ENCODE measurements around the gene CEP97. TPM values are rescaled to one million over a fixed set of nuclear protein-coding genes. Genes with fewer than 3 reads are reported as not detected.

Gene CEP97
- total and polyA plus RNA-seq, 2 donors (not counting 1 experiment from before 2014, with no cell fraction given) = 2.1 to 15.4 TPM

DNA sequence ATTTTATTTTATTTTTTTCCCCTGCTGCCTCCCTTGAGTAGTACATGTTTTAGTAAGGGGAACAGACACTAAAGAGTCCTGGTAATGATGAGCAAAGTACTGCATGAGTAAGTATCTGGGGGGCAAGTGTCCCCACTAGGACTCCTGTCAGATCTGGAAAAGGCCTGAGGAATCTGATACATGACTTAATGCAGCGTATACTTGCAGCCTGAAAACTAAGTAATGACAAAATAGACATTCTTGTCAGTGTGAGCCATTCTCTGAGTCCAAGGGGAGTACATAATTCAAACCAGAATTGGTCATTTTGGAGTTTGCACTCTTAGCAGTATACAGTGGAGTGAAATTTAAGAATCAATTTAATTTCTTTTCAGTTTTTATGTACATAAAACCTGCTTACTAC is 82.1 kb downstream of the CEP97 start:
- Histone ChIP-seq H3K9me3 (ENCODE audit: control extremely low read depth in 1 of 3, control insufficient read depth in 2 of 3, insufficient read depth in 1 of 3, low read length in 2 of 3) (no peaks in the 10 kb centered on the region), H3K4me2 (replicated peaks; ENCODE audit: low read depth, low read length, poor library complexity, severe bottlenecking) (no peak overlapping the region), H3K27me3 (replicated peaks in 1 of 4; ENCODE audit: control extremely low read depth in 1 of 4, control insufficient read depth in 3 of 4, insufficient read depth in 4 of 4, low read length in 3 of 4) (no peaks in the 10 kb centered on the region), H3K79me2 (ENCODE audit: control insufficient read depth, insufficient read depth, low read length) (peaks cover 6% of the 10 kb centered on the region), H3K27ac (ENCODE audit: low read length in 2 of 2) (no peak overlapping the region), H2AFZ (ENCODE audit: insufficient read depth, low read depth, low read length, poor library complexity, severe bottlenecking) (no peak overlapping the region), H3K36me3 (replicated peaks in 1 of 2; ENCODE audit: control extremely low read depth in 1 of 2, control insufficient read depth in 1 of 2, extremely low read depth in 1 of 2, insufficient read depth in 2 of 2, low read length in 1 of 2) (peaks cover under 1 to 27% of the 10 kb centered on the region in 2 experiments), H3K9ac (ENCODE audit: low read length) (no peak overlapping the region), H3K4me3 (ENCODE audit: control extremely low read depth in 1 of 5, extremely low read depth in 1 of 5, insufficient read depth in 1 of 5, low read depth in 2 of 5, low read length in 4 of 5) (no peak overlapping the region), H3K4me1 (ENCODE audit: control insufficient read depth in 2 of 2, insufficient read depth in 2 of 2, low read length in 2 of 2) (peaks cover 0 to 7% of the 10 kb centered on the region in 2 donors), H4K20me1 (ENCODE audit: control insufficient read depth, insufficient read depth, low read length, poor library complexity, severe bottlenecking) (no peaks in the 10 kb centered on the region)
- no peak overlapping the region for H3K27ac Mint-ChIP-seq
- intact Hi-C loops (cut with micrococcal nuclease) = no loop called here
- ChIA-PET CTCF (interaction anchor here (1.7 to 20.1 kb wide), 8 partner anchors 5 to 733 kb away, joined by 5 to 1306 read pairs (median 22); partner anchors contain the start of genes NFKBIZ and NXPE3), POLR2A (no interaction called here)
- H3K27me3 Mint-ChIP-seq = no peaks in the 10 kb centered on the region
- no peak overlapping the region for H3K4me3 Mint-ChIP-seq
- no peak for DNase-seq
- no peaks in the 10 kb centered on the region for H3K9me3 Mint-ChIP-seq (ENCODE audit: insufficient read depth)
- H3K4me1 Mint-ChIP-seq = peaks cover 16% of the 10 kb centered on the region
- WGBS (ENCODE audit: insufficient coverage) = 100% methylated on average over 1 of the region's 1 CpG
- TF ChIP-seq EZH2 (IDR thresholded peaks at IDR 0.05; ENCODE audit: borderline replicate concordance, insufficient read depth, low read depth, low read length, poor library complexity, severe bottlenecking) (no peak), CTCF (IDR thresholded peaks at IDR 0.05) (no peak)
- ATAC-seq (ENCODE audit: low read depth) = no peak

- H3K27ac Mint-ChIP-seq = no peak overlapping the region
- no peak for ATAC-seq (ENCODE audit: low read depth)
These were observed 83.5 kb downstream of the CEP97 start for GRCh38 chr3:101807888-101808287.

More at GRCh38 chr3:101807888-101808287, 83.5 kb downstream of the CEP97 start:
- intact Hi-C loops (cut with micrococcal nuclease) = loop anchor here (2.0 kb wide), 1 partner anchor 729 kb away; no protein-coding TSS in a partner anchor
- ChIA-PET POLR2A (no interaction called here), CTCF (interaction anchor here (1.2 to 20.1 kb wide), 14 partner anchors 10 to 731 kb away, joined by 3 to 1306 read pairs (median 6); no protein-coding TSS in a partner anchor)
- DNase-seq = no peak
- TF ChIP-seq CTCF (IDR thresholded peaks at IDR 0.05) (no peak), EZH2 (IDR thresholded peaks at IDR 0.05; ENCODE audit: borderline replicate concordance, insufficient read depth, low read depth, low read length, poor library complexity, severe bottlenecking) (no peak)
- H3K27me3 Mint-ChIP-seq = no peaks in the 10 kb centered on the region
- no peak overlapping the region for H3K27ac ChIP-seq (ENCODE audit: low read length in 2 of 2)
- H3K4me1 Mint-ChIP-seq = peaks cover 16% of the 10 kb centered on the region
- no peaks in the 10 kb centered on the region for H3K9me3 ChIP-seq (ENCODE audit: control extremely low read depth in 1 of 3, control insufficient read depth in 2 of 3, insufficient read depth in 1 of 3, low read length in 2 of 3)
- H3K4me3 ChIP-seq (ENCODE audit: control extremely low read depth in 1 of 5, extremely low read depth in 1 of 5, insufficient read depth in 1 of 5, low read depth in 2 of 5, low read length in 4 of 5) = no peak overlapping the region
- H3K4me3 Mint-ChIP-seq = no peak overlapping the region
- no peaks in the 10 kb centered on the region for H3K9me3 Mint-ChIP-seq (ENCODE audit: insufficient read depth)
- no peaks in the 10 kb centered on the region for H3K27me3 ChIP-seq (replicated peaks in 1 of 4; ENCODE audit: control extremely low read depth in 1 of 4, control insufficient read depth in 3 of 4, insufficient read depth in 4 of 4, low read length in 3 of 4)
- no peaks in the 10 kb centered on the region for H4K20me1 ChIP-seq (ENCODE audit: control insufficient read depth, insufficient read depth, low read length, poor library complexity, severe bottlenecking)
- peaks cover 6% of the 10 kb centered on the region for H3K79me2 ChIP-seq (ENCODE audit: control insufficient read depth, insufficient read depth, low read length)
- no peak overlapping the region for H3K9ac ChIP-seq (ENCODE audit: low read length)
- H3K36me3 ChIP-seq (replicated peaks in 1 of 2; ENCODE audit: control extremely low read depth in 1 of 2, control insufficient read depth in 1 of 2, extremely low read depth in 1 of 2, insufficient read depth in 2 of 2, low read length in 1 of 2) = peaks cover 0 to 17% of the 10 kb centered on the region in 2 experiments
- peaks cover 0 to 7% of the 10 kb centered on the region in 2 donors for H3K4me1 ChIP-seq (ENCODE audit: control insufficient read depth in 2 of 2, insufficient read depth in 2 of 2, low read length in 2 of 2)
- H2AFZ ChIP-seq (ENCODE audit: insufficient read depth, low read depth, low read length, poor library complexity, severe bottlenecking) = no peak overlapping the region
- H3K4me2 ChIP-seq (replicated peaks; ENCODE audit: low read depth, low read length, poor library complexity, severe bottlenecking) = no peak overlapping the region
- 100% methylated on average over 1 of the region's 2 CpGs for WGBS (ENCODE audit: insufficient coverage)

Data from B cell (primary cell).